Jurkat, Clone E6-1 (cell line): ENCODE measurements around the gene SAMMSON. TPM values are rescaled to one million over a fixed set of nuclear protein-coding genes. Genes with fewer than 3 reads are reported as not detected.

Source experiments
- DNase-seq: peaks from one replicate; pipeline ENCODE4 v3.0.0-alpha.2; 2011; ENCODE audit warnings: low read depth, low spot score
- H3K4me3 ChIP-seq: 2 replicates; pipeline ENCODE4 v1.5.1; 2011; ENCODE audit warnings: mild to moderate bottlenecking, low read length, control low read depth, moderate library complexity
- polyA plus RNA-seq: library from polyadenylated mRNA; unstranded; fragments of >200 nt; gene quantifications from one replicate; pipeline ENCODE4 v1.2.1, GENCODE V29; 2012; ENCODE audit warnings: missing spikeins; ENCODE audit not compliant: insufficient read length, insufficient read depth

SAMMSON gene
- polyA plus RNA-seq, result not detected

DNA sequence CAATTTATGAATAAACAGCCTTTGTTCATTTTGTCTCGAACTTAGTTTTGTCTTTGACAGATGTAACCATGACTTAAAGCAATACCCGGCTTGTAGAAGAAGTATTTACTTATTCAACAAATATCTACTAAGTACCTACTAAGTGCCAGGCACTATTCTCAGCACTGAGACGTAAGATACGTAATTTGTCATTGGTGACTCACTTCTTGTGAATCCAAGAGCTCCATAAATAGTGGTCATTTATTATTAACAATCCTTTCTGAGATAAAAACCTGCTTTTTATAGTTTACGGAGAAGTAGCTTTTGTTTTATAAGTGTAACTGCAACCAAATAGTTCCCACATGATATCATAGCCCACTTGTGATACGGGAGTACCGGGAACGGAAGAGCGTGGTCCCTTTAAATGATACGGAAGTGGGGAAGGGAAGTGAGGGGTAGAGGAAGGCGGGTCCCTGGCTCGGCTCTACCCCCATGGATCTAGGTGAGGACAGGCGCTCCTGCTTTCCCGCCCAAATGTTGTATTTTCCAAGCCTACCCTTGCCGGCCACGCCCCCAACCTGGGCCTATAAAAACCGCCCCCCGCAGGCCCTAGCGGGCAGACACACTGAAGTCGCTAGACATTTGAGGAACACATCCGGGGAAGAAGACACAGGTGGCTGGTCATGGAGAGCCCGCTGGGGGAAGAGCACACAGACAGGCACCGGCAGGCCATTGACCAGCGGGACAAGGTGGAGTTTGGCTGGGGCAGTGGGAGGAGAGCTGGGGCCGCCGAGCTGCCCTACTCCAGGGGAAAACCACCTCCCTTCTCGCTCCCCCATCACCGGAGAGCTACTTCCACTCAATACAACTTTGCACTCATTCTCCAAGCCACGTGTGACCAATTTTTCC, at the start of gene SAMMSON:
Gene SAMMSON (plus strand): TSS at position 594 of the 888 bp plus-strand sequence.
- no peak within 1 kb of the TSS for H3K4me3 ChIP-seq
- no peak for DNase-seq

DNA sequence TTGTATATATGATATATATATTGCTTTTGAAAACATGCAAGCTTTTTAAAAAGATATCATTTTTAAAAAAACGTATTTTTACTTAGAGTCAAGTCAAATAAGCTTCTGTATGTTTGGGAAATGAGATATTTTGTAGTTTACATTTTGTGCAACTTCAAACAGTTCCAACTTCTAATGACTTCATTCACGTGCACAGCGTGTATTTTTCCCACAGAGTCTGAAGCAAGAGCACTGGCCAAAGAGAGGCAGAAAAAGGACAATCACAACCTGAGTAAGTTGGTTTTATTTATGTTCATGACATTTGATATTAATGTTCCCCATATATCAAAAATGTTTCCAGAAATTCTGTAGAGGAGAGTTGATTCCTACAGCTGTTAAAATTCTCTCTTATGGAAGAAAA, 47.9 kb upstream of the SAMMSON start:
- H3K4me3 ChIP-seq, result no peak overlapping the region
- no peak for DNase-seq

GRCh38 chr3:69959581-69959980, 40.0 kb upstream of the SAMMSON start:
- no peak overlapping the region for H3K4me3 ChIP-seq
- no peak for DNase-seq

DNA sequence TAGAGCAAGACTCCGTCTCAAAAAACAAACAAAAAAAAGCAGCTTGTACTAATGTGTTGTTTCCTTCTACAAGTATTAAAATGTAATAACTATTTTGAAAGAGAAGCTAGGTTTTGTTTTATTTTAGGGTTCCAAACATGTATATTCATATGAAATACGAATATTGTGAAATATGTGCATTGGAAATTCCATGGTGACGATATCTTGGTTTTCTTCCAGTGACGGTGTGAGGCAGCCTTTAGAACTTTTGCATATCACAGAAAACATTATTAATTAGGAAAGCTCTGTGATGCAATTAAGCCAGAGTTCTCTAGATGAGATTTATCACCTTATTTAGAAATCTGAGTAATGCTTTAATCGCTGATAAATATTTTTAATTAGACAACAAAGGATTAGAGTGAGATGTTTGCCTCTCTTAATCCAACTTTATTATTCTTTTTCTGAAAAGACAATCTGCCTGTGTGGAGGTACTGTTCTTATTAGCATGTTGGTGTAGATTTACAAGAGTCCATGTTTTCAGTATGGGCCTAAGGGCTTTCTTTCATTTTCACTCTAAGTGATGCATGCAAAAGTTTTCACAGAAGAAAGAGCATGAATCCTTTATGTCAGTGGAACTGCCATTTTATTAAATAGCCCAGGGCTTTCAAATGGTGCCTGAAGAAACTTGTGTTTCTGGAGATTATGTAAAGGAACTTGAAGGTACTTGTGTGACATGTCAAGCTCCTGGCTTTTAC, 37.7 kb upstream of the SAMMSON start:
- no peak for DNase-seq
- no peak overlapping the region for H3K4me3 ChIP-seq

DNA sequence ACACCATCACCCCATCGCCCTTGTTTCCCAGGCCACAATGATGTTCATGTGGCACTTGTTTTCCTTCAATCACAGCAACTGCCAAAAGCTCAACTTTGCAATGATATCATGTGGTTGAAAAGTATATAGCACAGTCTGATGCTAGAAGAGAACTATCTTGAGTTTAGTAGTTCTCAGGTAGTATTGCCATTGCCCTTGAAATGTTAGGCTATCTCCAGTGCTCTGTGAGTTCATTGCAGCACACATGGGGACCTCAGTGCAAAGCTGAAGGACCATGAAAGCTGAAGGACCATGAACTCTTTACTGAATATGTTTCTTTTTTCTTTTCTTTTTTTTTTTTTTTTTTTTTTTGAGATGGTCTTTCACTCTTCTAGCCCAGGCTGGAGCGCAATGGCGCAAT, 35.9 kb upstream of the SAMMSON start:
- no peak for DNase-seq
- no peak overlapping the region for H3K4me3 ChIP-seq

GRCh38 chr3:69967156-69967555, 32.4 kb upstream of the SAMMSON start:
- no peak for DNase-seq
- no peak overlapping the region for H3K4me3 ChIP-seq

DNA sequence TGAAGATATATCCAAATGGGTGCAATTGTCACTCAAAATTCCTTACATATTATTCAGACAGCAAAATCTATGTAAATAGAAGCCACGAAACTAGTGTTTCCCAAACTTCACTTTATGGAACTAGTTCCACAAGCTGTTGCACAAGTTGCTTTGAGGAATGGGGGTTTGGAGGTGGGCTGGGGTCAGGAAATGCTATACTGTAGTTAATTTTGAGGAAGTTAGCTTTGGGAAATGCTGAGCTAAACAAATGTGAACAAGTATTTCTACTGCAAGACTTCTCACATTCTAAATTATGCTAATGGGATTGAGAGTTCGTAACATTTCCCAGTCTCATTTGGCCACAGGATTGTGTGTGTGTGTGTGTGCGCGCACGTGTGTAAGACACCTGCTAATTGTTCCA, 28.7 kb upstream of the SAMMSON start:
- no peak for DNase-seq
- no peak overlapping the region for H3K4me3 ChIP-seq

- no peak for DNase-seq
- H3K4me3 ChIP-seq, result no peak overlapping the region
Observed at GRCh38 chr3:69972672-69973071, 26.9 kb upstream of the SAMMSON start.

DNA sequence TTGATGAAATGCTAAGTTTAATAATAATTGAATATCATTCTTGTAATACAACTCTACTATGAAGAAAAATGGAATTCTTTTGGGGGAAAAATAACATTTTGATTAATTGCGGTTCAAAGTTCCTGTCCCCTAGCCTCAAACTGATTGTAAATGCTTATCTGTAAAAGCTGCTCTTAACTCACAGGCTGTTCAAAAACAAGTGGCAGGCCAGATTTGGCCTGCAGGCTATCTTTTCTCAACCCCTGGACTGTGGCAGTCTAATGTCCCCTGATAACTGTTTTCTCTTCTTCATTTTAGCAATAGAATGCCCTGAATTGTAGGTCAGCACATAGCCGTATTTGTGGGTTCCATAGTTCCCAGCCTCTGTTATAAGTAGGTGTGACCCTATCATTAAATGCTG, 23.5 kb upstream of the SAMMSON start:
- no peak for DNase-seq
- no peak overlapping the region for H3K4me3 ChIP-seq

- DNase-seq, result no peak
- H3K4me3 ChIP-seq, result no peak overlapping the region
Observed at GRCh38 chr3:69983546-69984265, 15.8 kb upstream of the SAMMSON start.

GRCh38 chr3:69985266-69985665, 14.3 kb upstream of the SAMMSON start:
- no peak for DNase-seq

GRCh38 chr3:69986419-69986818, 13.1 kb upstream of the SAMMSON start:
- no peak overlapping the region for H3K4me3 ChIP-seq
- no peak for DNase-seq

More at GRCh38 chr3:69985266-69985665, 14.3 kb upstream of the SAMMSON start:
- no peak overlapping the region for H3K4me3 ChIP-seq

- no peak overlapping the region for H3K4me3 ChIP-seq
- no peak for DNase-seq
Observed at GRCh38 chr3:69987833-69988232, 11.7 kb upstream of the SAMMSON start.

DNA sequence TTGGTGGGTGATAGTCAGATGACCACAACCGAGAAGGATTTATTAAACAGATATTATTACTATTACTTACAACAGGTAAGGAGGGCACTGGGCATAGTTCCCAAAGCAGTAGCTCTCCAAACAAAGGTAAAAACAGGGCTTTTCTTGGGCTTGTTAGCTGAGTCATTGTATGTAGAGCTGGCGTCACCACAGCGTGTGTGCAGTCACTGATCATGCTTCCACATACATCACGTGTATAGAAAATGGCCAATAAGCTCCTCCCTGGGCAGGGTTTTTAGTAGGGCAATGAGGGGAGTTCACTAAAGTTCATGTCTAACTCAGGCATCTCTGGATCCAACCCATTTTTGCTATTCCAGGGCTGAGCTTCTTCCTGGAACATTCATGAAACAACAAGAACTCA, 5.8 kb upstream of the SAMMSON start:
- H3K4me3 ChIP-seq, result no peak overlapping the region
- no peak for DNase-seq

- H3K4me3 ChIP-seq, result no peak overlapping the region
- no peak for DNase-seq
Observed at GRCh38 chr3:69994919-69995318, 4.6 kb upstream of the SAMMSON start.

DNA sequence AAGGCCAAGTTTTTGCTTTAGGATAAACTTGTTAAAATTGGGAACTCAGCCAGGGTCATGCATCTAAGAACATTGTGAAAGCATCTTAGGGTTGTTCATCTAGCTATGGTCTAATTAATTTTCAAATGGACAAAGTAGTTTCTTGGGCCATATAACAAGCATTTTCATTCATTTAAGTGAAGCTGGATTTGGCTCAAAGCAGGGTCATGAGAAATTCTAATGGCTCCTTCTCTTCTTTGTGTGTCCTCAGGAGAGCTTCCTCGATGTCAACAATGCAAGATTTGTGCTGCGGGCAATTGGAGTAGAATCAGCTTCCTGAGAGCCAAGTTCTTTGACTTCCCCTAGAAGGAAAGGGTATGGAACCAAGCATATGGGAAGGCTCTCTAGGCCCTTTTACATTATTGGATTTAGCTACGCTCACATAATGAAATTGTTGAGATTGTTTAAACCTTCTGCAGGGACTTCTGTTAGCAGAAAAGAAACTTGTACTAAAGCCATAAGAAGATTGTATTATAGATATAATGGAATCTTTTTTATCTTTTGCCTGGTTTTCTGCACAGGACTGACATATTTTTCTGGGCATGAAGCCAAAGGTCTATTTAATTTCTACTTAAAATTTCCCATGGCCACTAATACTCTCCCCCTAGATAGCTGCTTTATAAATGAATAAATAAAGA, 1.8 kb upstream of the SAMMSON start:
- H3K4me3 ChIP-seq, result no peak overlapping the region
- DNase-seq, result no peak

GRCh38 chr3:69998759-69999139, 784 bp upstream of the SAMMSON start:
- DNase-seq, result no peak
- no peak overlapping the region for H3K4me3 ChIP-seq

DNA sequence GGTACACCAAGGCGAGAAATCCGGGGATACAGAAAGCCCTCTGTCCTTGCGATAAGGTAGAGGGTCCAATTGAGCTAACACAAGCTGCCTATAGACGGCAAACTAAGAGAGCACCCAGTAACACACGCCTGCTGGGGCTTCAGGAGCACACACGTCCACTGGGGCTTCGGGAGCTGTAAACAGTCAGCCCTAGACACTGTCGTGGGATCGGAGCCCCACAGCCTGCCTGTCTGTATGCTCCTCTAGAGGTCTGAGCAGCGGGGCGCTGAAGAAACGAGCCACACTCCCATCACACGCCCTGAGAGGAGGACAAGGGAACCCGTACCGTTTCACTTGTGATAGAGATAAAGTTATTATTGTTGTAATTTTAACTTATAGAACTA, 486 bp downstream of the SAMMSON start:
- H3K4me3 ChIP-seq, result no peak overlapping the region
- no peak for DNase-seq

- DNase-seq, result no peak
- H3K4me3 ChIP-seq, result no peak overlapping the region
Observed at GRCh38 chr3:70000563-70001081, 1.1 kb downstream of the SAMMSON start.
